K562 (cell line): ENCODE data around the gene STUB1. TPM values are rescaled to one million over a fixed set of nuclear protein-coding genes. Genes with fewer than 3 reads are reported as not detected.

Experiments
- CGGBP1 ChIP-seq: fragments of 250-450 bp; sonication (Bioruptor Pico); IDR thresholded peaks from 2 replicates; pipeline ENCODE4 v1.9.0; 2021; ENCODE audit warnings: mild to moderate bottlenecking
- FOXA3 ChIP-seq, 2 experiments: fragments of 450-650 bp in 1 of 2; sonication (generic) in 1 of 2; formaldehyde crosslinking; IDR thresholded peaks in 1 of 2; conservative IDR thresholded peaks in 1 of 2; 2 replicates each; pipeline versions ENCODE4 v1.4.0 to v1.8.0; 2020 to 2022; ENCODE audit warnings: mild to moderate bottlenecking in 2 of 2, missing genetic modification reagents in 1 of 2
- GABPB2 ChIP-seq: fragments of 250-450 bp; sonication (Bioruptor Pico); conservative IDR thresholded peaks from 2 replicates; pipeline ENCODE4 v1.5.1; 2021; ENCODE audit warnings: mild to moderate bottlenecking
- MTF1 ChIP-seq: fragments of 250-450 bp; sonication (Bioruptor Pico); IDR thresholded peaks from 2 replicates; pipeline ENCODE4 v1.9.0; 2021; ENCODE audit warnings: moderate library complexity, mild to moderate bottlenecking, inconsistent platforms, borderline replicate concordance
- ZBTB40 ChIP-seq, 2 experiments: fragments of 450-650 bp in 1 of 2; sonication (generic) in 1 of 2; formaldehyde crosslinking in 1 of 2; IDR thresholded peaks; 2 replicates each; pipeline versions ENCODE4 v1.7.1 to v1.9.0; 2016 to 2022; ENCODE audit warnings: inconsistent platforms in 1 of 2, mild to moderate bottlenecking in 1 of 2, missing genetic modification reagents in 1 of 2
- ZBTB7A ChIP-seq: IDR thresholded peaks from 2 replicates; pipeline ENCODE4 v1.6.1; 2011; ENCODE audit warnings: low read depth, mild to moderate bottlenecking, low read length, moderate library complexity, borderline replicate concordance; ENCODE audit not compliant: control insufficient read depth
- ZNF277 ChIP-seq: fragments of 250-450 bp; sonication (Bioruptor Pico); IDR thresholded peaks from 2 replicates; pipeline ENCODE4 v1.8.0; 2022; ENCODE audit warnings: inconsistent platforms, mild to moderate bottlenecking, moderate library complexity, borderline replicate concordance
- ZNF583 ChIP-seq: fragments of 250-450 bp; sonication (Bioruptor Pico); IDR thresholded peaks from 2 replicates; pipeline ENCODE4 v1.4.0; 2020
- polyA plus RNA-seq, 8 experiments: library from polyadenylated mRNA; depleted of rRNA in 4 of 8; stranded (reverse) in 5 of 8; unstranded in 3 of 8; fragments of >200 nt; fragmentation: Nextera tagmentation in 2 of 8; fragmentation: Illumina TruSeq in 1 of 8; extraction: Ambion mirVana in 2 of 8; extraction: Trizol in 1 of 8; gene quantifications; 2 replicates each; pipeline versions ENCODE4 v1.2.1 to v1.2.3, GENCODE V29; 2011 to 2014; ENCODE audit warnings: inconsistent platforms in 1 of 8, missing spikeins in 1 of 8
- total RNA-seq, 7 experiments: library from RNA; depleted of rRNA in 6 of 7; stranded (reverse); fragments of >200 nt in 6 of 7; fragmentation: Illumina TruSeq in 2 of 7; extraction: Trizol in 2 of 7; gene quantifications; 2 replicates each; pipeline versions ENCODE4 v1.2.1 to v1.2.3, GENCODE V29; 2011 to 2021; ENCODE audit warnings: low replicate concordance in 1 of 7
- TF ChIP-seq, protein P1 (sequence below): sonication (generic); formaldehyde crosslinking; IDR thresholded peaks from 2 replicates; pipeline ENCODE4 v1.8.0; 2022; ENCODE audit warnings: mild to moderate bottlenecking, missing genetic modification reagents

Gene STUB1
- total and polyA plus RNA-seq, 9 of the 15 experiments (the other 6 are each of a cell fraction or from before 2014, with no cell fraction given), result 10.6 to 251 (median 152) TPM

DNA sequence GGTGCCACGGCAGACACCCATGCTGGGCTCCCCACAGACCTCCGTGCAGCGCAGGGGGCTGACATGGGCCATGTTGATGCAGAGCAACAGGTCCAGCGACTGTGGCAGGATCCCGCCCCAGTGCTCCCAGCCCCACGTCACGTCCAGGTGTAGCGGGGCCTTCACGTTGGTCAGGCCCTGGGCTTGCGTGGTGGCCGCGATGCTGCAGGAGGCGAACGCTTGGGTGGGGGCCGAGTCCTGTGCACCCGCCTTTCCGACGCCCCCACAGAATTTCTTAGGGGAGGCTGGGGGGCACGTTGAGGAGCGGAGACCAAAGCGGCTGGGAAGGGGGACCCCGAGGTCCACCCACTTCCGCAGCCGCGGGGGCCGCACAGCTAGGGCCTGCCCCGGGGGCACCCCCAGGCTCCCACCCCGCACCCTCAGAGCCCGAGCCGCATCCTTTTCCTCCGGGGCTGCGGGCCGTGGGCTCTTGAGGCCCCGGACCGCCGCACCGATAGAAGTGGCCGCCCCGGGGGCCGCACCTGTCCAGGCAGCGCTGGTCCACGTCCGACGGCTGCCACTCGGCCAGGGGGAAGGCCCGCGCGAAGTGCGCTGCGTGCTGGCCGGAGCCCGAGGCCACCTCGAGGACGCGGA, 44.5 kb upstream of the STUB1 start (continued):
- TF ChIP-seq FOXA3 (CRISPR knock-in tag; conservative IDR thresholded peaks at IDR 0.05 in 1 of 2, IDR thresholded peaks at IDR 0.05 in 1 of 2) (no peak; a peak in 2 of 4 replicates), GABPB2 (CRISPR knock-in tag) (no peak), ZBTB40 (IDR thresholded peaks at IDR 0.05) (no peak), ZBTB40 (CRISPR knock-in tag; IDR thresholded peaks at IDR 0.05) (no peak), ZBTB7A (0 out of 2 replicates have a peak, but pooled peaks have one; percentile 7), ZNF583 (CRISPR knock-in tag) (no peak), ZNF277 (CRISPR knock-in tag) (no peak), CGGBP1 (CRISPR knock-in tag) (no peak), MTF1 (CRISPR knock-in tag) (no peak)
- TF ChIP-seq, protein P1, sequence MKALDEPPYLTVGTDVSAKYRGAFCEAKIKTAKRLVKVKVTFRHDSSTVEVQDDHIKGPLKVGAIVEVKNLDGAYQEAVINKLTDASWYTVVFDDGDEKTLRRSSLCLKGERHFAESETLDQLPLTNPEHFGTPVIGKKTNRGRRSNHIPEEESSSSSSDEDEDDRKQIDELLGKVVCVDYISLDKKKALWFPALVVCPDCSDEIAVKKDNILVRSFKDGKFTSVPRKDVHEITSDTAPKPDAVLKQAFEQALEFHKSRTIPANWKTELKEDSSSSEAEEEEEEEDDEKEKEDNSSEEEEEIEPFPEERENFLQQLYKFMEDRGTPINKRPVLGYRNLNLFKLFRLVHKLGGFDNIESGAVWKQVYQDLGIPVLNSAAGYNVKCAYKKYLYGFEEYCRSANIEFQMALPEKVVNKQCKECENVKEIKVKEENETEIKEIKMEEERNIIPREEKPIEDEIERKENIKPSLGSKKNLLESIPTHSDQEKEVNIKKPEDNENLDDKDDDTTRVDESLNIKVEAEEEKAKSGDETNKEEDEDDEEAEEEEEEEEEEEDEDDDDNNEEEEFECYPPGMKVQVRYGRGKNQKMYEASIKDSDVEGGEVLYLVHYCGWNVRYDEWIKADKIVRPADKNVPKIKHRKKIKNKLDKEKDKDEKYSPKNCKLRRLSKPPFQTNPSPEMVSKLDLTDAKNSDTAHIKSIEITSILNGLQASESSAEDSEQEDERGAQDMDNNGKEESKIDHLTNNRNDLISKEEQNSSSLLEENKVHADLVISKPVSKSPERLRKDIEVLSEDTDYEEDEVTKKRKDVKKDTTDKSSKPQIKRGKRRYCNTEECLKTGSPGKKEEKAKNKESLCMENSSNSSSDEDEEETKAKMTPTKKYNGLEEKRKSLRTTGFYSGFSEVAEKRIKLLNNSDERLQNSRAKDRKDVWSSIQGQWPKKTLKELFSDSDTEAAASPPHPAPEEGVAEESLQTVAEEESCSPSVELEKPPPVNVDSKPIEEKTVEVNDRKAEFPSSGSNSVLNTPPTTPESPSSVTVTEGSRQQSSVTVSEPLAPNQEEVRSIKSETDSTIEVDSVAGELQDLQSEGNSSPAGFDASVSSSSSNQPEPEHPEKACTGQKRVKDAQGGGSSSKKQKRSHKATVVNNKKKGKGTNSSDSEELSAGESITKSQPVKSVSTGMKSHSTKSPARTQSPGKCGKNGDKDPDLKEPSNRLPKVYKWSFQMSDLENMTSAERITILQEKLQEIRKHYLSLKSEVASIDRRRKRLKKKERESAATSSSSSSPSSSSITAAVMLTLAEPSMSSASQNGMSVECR, result peak; percentile 95
